ENCODE measurements around the gene VAMP1.
A peak's percentile ranks its signal among the peaks of the same experiment; 100 is the strongest.
"Not testable (repeated sequence)": the region's sequence is repeated elsewhere in the genome, so short reads cannot be mapped to it uniquely, and the experiment has no call there.

VAMP1 gene

GRCh38 chr12:6469609-6470374 lies 685 bp downstream of the VAMP1 start:
- DNase-seq (ENCODE audit: low spot score): no peak

GRCh38 chr12:6469092-6469491 lies 1.4 kb downstream of the VAMP1 start:
- no peak for DNase-seq (ENCODE audit: low spot score)

- peak; percentile 20 for DNase-seq (ENCODE audit: low spot score)
These were observed 2.2 kb downstream of the VAMP1 start for GRCh38 chr12:6468283-6468575.

DNA sequence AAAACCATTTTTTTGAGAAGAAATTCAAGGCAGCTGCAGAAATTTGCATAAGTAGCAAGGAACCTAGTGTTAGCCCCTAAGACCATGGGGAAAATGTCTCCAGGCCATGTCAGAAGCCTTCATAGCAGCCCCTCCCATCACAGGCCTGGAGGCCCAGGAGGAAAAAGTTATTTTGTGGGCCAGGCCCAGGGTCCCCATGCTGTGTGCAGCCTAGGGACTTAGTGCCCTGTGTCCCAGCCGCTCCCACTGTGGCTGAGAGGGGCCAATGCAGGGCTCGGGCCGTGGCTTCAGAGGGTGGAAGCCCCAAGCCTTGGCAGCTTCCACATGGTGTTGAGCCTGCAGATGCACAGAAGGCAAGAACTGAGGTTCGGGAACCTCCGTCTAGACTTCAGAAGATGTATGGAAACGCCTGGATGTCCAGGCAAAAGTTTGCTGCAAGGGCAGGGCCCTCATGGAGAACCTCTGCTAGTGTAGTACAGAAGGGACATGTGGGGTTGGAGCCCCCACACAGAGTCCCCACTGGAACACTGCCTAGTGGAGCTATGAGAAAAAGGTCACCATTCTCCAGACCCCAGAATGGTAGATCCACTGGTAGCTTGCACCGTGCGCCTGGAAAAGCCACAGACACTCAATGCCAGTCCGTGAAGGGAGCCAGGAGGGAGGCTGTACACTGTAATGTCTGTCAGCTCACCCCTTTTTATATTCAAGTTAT lies 2.8 kb downstream of the VAMP1 start:
- not testable (repeated sequence) for DNase-seq (ENCODE audit: low spot score)

DNA sequence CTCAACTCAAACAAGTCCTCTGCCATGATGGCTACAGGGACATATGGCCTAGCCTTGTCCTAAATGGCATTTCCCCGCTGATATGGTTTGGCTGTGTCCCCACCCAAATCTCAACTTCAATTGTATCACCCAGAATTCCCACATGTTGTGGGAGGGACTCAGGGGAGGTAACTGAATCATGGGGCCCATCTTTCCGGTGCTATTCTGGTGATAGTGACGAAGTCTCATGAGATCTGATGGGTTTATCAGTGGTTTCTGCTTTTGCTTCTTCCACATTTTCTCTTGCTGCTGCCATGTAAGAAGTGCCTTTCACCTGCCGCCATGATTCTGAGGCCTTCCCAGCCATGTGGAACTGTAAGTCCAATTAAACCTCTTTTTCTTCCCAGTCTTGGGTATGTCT lies 3.7 kb downstream of the VAMP1 start:
- not testable (repeated sequence) for DNase-seq (ENCODE audit: low spot score)

DNA sequence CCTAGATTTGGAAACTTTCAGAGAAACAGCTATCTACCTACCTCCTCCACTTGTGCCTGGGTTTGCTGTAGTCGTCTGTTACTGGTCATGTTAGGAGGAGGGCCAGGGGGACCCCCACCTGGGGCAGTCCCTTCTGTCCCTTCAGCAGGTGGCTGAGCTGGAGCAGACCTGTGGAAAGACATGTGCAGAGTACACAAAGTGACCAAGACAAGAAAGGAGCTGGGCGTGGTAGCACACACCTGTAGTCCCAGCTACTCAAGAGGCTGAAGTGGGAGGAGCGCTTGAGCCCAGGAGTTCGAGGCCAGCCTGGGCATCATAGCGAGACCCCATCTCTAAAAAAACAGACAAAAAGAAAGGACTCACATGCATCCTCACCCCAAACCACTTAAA lies 4.3 kb downstream of the VAMP1 start:
- no peak for DNase-seq (ENCODE audit: low spot score)

GRCh38 chr12:6465467-6466183 lies 4.9 kb downstream of the VAMP1 start:
- peak; percentile 72 for DNase-seq (ENCODE audit: low spot score)

GRCh38 chr12:6464531-6464930 lies 5.9 kb downstream of the VAMP1 start:
- no peak for DNase-seq (ENCODE audit: low spot score)

GRCh38 chr12:6463858-6464257 lies 6.6 kb downstream of the VAMP1 start:
- DNase-seq (ENCODE audit: low spot score): no peak

GRCh38 chr12:6463216-6463615 lies 7.3 kb downstream of the VAMP1 start:
- no peak for DNase-seq (ENCODE audit: low spot score)

GRCh38 chr12:6462234-6462995 lies 8.1 kb downstream of the VAMP1 start:
- DNase-seq (ENCODE audit: low spot score): no peak

DNA sequence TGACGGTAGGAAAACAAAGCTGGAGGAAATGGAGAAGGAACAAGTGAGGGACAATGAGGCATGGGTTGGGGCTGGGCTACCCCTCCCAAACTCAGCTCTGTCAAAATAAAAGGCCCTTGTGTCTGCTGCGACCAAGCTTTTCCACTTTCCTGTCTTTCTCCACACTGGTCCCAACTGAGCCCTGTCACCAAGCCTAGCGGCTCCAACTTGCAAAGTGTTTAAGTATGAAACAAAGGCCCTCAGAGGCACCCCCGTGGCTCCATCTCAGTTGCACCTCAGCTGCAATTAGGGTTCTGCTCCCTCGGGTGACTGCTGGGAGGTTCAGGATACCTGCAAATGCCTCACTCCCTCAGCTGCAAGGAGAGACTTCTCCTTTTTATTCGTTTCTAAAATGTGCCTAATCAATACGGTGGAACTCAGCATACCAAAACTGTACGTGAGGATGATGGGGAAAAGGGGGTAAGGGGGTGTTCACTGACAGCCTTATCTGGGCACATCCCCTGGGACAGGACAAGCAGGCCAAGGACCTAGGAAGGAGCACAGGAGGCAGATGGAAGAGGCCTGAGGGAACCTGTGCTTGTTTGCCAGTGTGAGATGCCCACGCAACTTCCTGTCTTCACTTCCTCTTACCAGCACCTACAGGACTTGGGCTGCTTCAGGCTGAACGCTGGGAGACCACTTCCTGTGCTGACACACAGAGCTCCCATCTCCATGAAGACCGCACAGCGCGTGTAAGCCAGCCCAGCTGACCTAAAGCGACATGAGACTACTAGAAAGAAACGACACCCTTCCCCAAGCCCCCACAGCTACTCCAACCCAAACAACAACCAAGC lies 8.9 kb downstream of the VAMP1 start:
- DNase-seq (ENCODE audit: low spot score): no peak

DNA sequence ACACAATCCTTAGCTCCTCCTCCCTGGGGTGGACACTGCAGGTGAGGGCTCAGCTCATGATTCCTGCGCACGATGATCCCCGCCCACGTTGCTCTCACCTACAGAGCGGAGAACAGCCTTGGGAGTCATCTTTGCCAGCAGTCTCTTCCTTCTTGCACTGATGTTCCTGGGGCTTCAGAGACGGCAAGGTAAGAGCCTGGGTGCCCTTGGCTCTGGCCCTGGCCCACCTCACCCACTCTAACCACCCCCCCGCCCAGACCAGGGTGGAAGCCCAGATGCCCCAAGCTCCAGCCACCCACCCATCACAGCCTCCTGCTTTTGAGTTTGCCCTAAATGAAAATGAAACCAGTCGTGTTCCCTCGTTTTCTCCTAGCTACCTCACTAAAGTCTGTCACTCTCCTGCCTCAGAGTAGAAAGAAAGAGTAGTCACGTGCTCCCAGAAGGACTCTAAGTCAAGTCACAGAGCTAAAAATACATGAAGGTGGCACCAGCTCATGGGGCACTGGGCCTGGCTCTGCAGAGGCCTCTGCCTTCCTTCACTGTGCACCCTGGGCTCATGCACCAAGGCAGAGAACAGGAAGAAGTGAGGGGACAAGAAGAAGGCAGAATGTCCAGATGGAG lies 9.6 kb downstream of the VAMP1 start:
- no peak for DNase-seq (ENCODE audit: low spot score)

DNA sequence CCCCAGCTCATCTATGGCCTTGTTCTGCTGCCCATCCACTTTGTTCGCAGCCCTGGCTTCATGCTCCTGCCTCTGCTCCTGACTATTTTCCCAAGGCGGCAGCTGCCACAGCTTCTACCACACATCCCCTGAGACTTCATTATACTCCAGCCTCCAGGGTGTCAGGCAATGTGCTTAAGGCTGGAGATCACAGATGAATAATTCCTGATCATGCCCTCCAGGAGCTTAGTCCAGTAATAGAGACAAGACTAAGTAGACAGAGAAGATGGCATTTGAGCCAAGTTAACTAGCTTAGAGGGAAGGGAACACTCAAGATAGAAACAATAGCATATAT lies 11.5 kb downstream of the VAMP1 start:
- DNase-seq (ENCODE audit: low spot score): no peak

GRCh38 chr12:6458281-6459003 lies 12.0 kb downstream of the VAMP1 start:
- DNase-seq (ENCODE audit: low spot score): no peak

GRCh38 chr12:6457220-6457945 lies 13.1 kb downstream of the VAMP1 start:
- no peak for DNase-seq (ENCODE audit: low spot score)

DNA sequence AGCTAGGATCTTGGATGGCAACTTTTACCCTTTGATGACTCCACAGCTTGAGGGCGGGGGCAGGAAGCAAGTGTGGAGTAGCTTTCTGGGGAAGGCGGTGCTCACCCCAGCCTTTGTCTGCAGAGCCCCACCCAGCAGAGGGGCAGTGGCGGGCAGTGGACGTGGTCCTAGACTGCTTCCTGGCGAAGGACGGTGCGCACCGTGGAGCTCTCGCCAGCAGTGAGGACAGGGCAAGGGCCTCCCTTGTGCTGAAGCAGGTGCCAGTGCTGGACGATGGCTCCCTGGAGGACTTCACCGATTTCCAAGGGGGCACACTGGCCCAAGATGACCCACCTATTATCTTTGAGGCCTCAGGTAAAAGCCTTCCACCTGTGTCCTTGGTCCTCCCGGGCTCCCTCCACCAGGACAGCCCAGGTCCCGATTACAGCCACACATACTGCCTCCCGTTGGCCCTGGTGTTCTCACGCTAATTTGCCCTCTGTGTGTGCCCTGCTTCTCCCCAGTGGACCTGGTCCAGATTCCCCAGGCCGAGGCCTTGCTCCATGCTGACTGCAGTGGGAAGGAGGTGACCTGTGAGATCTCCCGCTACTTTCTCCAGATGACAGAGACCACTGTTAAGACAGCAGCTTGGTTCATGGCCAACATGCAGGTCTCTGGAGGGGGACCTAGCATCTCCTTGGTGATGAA lies 17.4 kb downstream of the VAMP1 start:
- DNase-seq (ENCODE audit: low spot score): no peak

- peak; percentile 39 for DNase-seq (ENCODE audit: low spot score)
These were observed 18.1 kb downstream of the VAMP1 start for GRCh38 chr12:6452245-6452943.

Data from GM03348 (cell line).